BE2C (cell line): ENCODE data around the gene JPH2.

Experiments used
- DNase-seq: peaks from one replicate; pipeline ENCODE4 v3.0.0-alpha.2; 2020
- H3K27me3 ChIP-seq: fragments of 250-450 bp; sonication (Bioruptor Pico); 2 replicates; pipeline ENCODE4 v1.5.1; 2020; ENCODE audit warnings: mild to moderate bottlenecking
- H3K36me3 ChIP-seq: fragments of 250-450 bp; sonication (Bioruptor Pico); 2 replicates; pipeline ENCODE4 v1.5.1; 2020; ENCODE audit warnings: mild to moderate bottlenecking
- H3K4me1 ChIP-seq: fragments of 250-450 bp; sonication (Bioruptor Pico); 2 replicates; pipeline ENCODE4 v1.5.1; 2020
- H3K4me3 ChIP-seq: 2 replicates; pipeline ENCODE4 v1.5.1; 2011; ENCODE audit warnings: low read depth, low read length
- H3K9me3 ChIP-seq: fragments of 250-450 bp; sonication (Bioruptor Pico); 2 replicates; pipeline ENCODE4 v1.5.1; 2020
- TF ChIP-seq, protein P1 (sequence below): IDR thresholded peaks from 2 replicates; pipeline ENCODE4 v1.5.1; 2012; ENCODE audit warnings: mild to moderate bottlenecking, low read depth, low read length

The JPH2 gene

GRCh38 chr20:44098256-44098630 lies 88.7 kb downstream of the JPH2 start:
- Histone ChIP-seq H3K4me1 (no peaks in the 10 kb centered on the region), H3K9me3 (no peaks in the 10 kb centered on the region; the same call in 1 of the 2 replicates), H3K36me3 (no peaks in the 10 kb centered on the region), H3K4me3 (no peak overlapping the region), H3K27me3 (no peaks in the 10 kb centered on the region)
- DNase-seq = no peak
- TF ChIP-seq, protein P1, sequence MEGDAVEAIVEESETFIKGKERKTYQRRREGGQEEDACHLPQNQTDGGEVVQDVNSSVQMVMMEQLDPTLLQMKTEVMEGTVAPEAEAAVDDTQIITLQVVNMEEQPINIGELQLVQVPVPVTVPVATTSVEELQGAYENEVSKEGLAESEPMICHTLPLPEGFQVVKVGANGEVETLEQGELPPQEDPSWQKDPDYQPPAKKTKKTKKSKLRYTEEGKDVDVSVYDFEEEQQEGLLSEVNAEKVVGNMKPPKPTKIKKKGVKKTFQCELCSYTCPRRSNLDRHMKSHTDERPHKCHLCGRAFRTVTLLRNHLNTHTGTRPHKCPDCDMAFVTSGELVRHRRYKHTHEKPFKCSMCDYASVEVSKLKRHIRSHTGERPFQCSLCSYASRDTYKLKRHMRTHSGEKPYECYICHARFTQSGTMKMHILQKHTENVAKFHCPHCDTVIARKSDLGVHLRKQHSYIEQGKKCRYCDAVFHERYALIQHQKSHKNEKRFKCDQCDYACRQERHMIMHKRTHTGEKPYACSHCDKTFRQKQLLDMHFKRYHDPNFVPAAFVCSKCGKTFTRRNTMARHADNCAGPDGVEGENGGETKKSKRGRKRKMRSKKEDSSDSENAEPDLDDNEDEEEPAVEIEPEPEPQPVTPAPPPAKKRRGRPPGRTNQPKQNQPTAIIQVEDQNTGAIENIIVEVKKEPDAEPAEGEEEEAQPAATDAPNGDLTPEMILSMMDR = no peak

- no peak for DNase-seq
- no peaks in the 10 kb centered on the region for H3K9me3 ChIP-seq
- H3K4me1 ChIP-seq = no peaks in the 10 kb centered on the region
- H3K36me3 ChIP-seq = no peaks in the 10 kb centered on the region
- H3K27me3 ChIP-seq = no peaks in the 10 kb centered on the region
- no peak overlapping the region for H3K4me3 ChIP-seq
- TF ChIP-seq, protein P1 = no peak
Measured at GRCh38 chr20:44097521-44098255, 89.3 kb downstream of the JPH2 start.

DNA sequence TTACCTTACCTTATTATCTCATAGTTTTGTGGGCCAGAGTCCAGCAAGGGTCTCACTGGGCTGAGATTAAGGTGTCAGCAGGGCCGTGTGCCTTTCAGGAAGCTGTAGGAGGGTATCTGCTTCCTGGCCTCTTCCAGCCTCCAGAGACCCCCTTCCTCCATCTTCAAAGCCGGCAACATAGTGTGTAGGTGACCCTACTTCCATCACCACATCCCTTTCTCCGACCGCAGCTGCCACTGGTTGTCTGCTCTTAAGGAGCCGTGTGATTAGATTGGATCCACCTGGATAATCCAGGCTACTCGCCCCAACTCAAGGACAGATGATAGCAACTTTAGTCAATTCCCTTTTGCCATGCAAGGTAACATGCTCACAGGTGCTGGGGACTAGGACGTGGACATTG lies 91.2 kb downstream of the JPH2 start:
- TF ChIP-seq, protein P1 = no peak
- H3K9me3 ChIP-seq = no peaks in the 10 kb centered on the region
- no peaks in the 10 kb centered on the region for H3K4me1 ChIP-seq
- H3K4me3 ChIP-seq = no peak overlapping the region
- H3K36me3 ChIP-seq = no peaks in the 10 kb centered on the region
- no peak for DNase-seq
- H3K27me3 ChIP-seq = no peaks in the 10 kb centered on the region

DNA sequence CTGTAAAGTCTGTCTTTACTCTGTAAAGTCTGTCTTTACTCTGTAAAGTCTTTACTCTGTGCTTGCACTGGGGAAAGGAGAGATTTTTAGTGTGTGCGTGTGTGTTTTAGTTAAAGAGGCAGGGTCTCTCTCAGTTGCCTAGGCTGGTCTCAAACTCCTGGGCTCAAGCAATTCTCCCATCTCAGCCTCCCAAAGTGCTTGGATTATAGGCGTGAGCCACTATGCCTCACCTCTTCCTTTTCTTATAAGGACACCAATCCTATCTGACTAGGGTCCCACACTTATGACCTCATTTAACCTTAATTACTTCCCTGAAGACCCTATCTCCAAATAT lies 93.8 kb downstream of the JPH2 start:
- peaks cover 12% of the 10 kb centered on the region for H3K4me1 ChIP-seq
- TF ChIP-seq, protein P1 = no peak
- no peaks in the 10 kb centered on the region for H3K27me3 ChIP-seq
- no peaks in the 10 kb centered on the region for H3K36me3 ChIP-seq
- DNase-seq = no peak
- no peaks in the 10 kb centered on the region for H3K9me3 ChIP-seq
- no peak overlapping the region for H3K4me3 ChIP-seq

DNA sequence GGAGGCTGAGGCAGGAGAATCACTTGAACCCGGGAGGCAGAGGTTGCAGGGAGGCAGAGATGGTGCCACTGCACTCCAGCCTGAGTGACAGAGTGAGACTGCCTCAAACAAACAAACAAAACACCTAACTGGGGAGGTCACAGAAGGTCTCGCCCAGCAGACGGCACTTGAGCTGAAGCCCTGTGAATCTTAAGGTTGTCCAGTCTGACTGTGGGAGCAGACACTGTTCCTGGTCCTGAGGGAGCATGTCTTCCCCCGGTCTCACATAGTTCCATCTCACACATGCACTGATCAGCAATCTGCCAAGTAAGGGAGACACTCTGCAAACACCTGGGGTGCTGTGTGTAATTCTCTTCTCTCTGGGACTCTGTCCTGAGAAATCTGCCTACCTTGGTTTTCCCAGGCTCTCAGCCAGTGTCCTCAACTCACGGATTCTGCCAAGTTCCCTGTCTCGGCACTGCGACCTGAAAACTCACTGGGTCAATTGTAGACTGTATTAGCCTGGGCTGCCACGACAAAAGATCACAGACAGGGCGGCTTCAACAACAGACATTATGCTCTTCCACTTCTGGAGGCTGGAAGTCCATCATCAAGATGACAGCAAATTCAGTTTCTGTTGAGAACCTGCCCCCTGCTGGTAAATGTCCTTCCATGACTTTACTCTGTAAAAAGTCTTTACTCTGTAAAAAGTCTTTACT lies 94.3 kb downstream of the JPH2 start:
- Histone ChIP-seq H3K36me3 (no peaks in the 10 kb centered on the region), H3K9me3 (no peaks in the 10 kb centered on the region), H3K4me1 (peaks cover 12% of the 10 kb centered on the region), H3K4me3 (no peak overlapping the region), H3K27me3 (no peaks in the 10 kb centered on the region)
- TF ChIP-seq, protein P1 = peak; percentile 73
- peak; percentile 67 for DNase-seq

GRCh38 chr20:44091026-44091425 lies 96.0 kb downstream of the JPH2 start:
- H3K36me3 ChIP-seq = no peaks in the 10 kb centered on the region
- no peaks in the 10 kb centered on the region for H3K27me3 ChIP-seq
- peaks cover 12% of the 10 kb centered on the region for H3K4me1 ChIP-seq
- H3K4me3 ChIP-seq = no peak overlapping the region
- TF ChIP-seq, protein P1 = no peak
- no peaks in the 10 kb centered on the region for H3K9me3 ChIP-seq
- no peak for DNase-seq
